CD14-positive monocyte (primary cell): ENCODE results near the gene TNNT1. TPM values are rescaled to one million over a fixed set of nuclear protein-coding genes. Genes with fewer than 3 reads are reported as not detected.

Experiments
- DNase-seq, 3 donors: peaks; one replicate each; pipeline ENCODE4 v3.0.0-alpha.2; 2011 to 2022
- H2AFZ ChIP-seq: 2 replicates; pipeline ENCODE4 v1.6.0; 2012; ENCODE audit warnings: mild to moderate bottlenecking, low read depth, low read length, inconsistent platforms; ENCODE audit not compliant: insufficient read depth, poor library complexity, severe bottlenecking
- H3K27ac ChIP-seq, 2 donors: 1 replicate in 1 of 2; 2 replicates in 1 of 2; pipeline ENCODE4 v1.5.1; 2012 to 2013; ENCODE audit warnings: low read length in 2 of 2, control low read depth in 1 of 2, inconsistent platforms in 1 of 2, low read depth in 1 of 2, mild to moderate bottlenecking in 1 of 2
- H3K27me3 ChIP-seq, 2 donors: one replicate each; pipeline versions ENCODE4 v1.6.0 to v1.6.1; 2011 to 2013; ENCODE audit warnings: low read length in 2 of 2; ENCODE audit not compliant: control insufficient read depth in 2 of 2, insufficient read depth in 2 of 2
- H3K36me3 ChIP-seq, 2 donors: replicated peaks in 1 of 2; 1 replicate in 1 of 2; 2 replicates in 1 of 2; pipeline versions ENCODE4 v1.5.1 to v1.6.1; 2012 to 2013; ENCODE audit warnings: low read length in 2 of 2, control low read depth in 1 of 2, inconsistent platforms in 1 of 2, mild to moderate bottlenecking in 1 of 2; ENCODE audit not compliant: insufficient read depth in 2 of 2, control insufficient read depth in 1 of 2
- H3K4me1 ChIP-seq, 2 donors: 1 replicate in 1 of 2; 2 replicates in 1 of 2; pipeline versions ENCODE4 v1.5.1 to v1.6.1; 2012 to 2013; ENCODE audit warnings: low read length in 2 of 2, control low read depth in 1 of 2, inconsistent platforms in 1 of 2, mild to moderate bottlenecking in 1 of 2, moderate library complexity in 1 of 2; ENCODE audit not compliant: insufficient read depth in 2 of 2, control insufficient read depth in 1 of 2
- H3K4me2 ChIP-seq: replicated peaks from 2 replicates; pipeline ENCODE3; 2012; ENCODE audit warnings: low read length, moderate library complexity, mild to moderate bottlenecking; ENCODE audit not compliant: poor library complexity, severe bottlenecking; ENCODE audit errors: extremely low read depth
- H3K4me3 ChIP-seq, 3 experiments: fragments of 200-600 bp in 1 of 3; sonication (generic) in 1 of 3; replicated peaks in 1 of 3; 1 replicate in 2 of 3; 2 replicates in 1 of 3; pipeline ENCODE4 v1.5.1; 2011 to 2013; ENCODE audit warnings: low read length in 3 of 3, mild to moderate bottlenecking in 3 of 3, control low read depth in 2 of 3, low read depth in 2 of 3, inconsistent platforms in 1 of 3, moderate library complexity in 1 of 3
- H3K79me2 ChIP-seq: 2 replicates; pipeline ENCODE4 v1.6.0; 2012; ENCODE audit warnings: mild to moderate bottlenecking, control low read depth, inconsistent platforms, low read length, moderate library complexity; ENCODE audit not compliant: insufficient read depth
- H3K9ac ChIP-seq: 2 replicates; pipeline ENCODE4 v1.6.0; 2017; ENCODE audit warnings: low read length, mild to moderate bottlenecking; ENCODE audit not compliant: insufficient read depth, poor library complexity, severe bottlenecking
- H3K9me3 ChIP-seq, 2 donors: replicated peaks in 1 of 2; 1 replicate in 1 of 2; 2 replicates in 1 of 2; pipeline versions ENCODE4 v1.5.1 to v1.6.1; 2012 to 2013; ENCODE audit warnings: low read length in 2 of 2, control low read depth in 1 of 2; ENCODE audit not compliant: control insufficient read depth in 1 of 2, insufficient read depth in 1 of 2
- H4K20me1 ChIP-seq: 2 replicates; pipeline ENCODE4 v1.6.0; 2012; ENCODE audit warnings: mild to moderate bottlenecking, low read length, control low read depth, moderate library complexity; ENCODE audit not compliant: insufficient read depth
- H3K27ac Mint-ChIP-seq, 7 donors: one replicate each; pipeline ENCODE4 v1.8.0; 2020; ENCODE audit warnings: mild to moderate bottlenecking in 7 of 7, mixed read lengths in 7 of 7, moderate library complexity in 6 of 7, inconsistent platforms in 2 of 7
- H3K27me3 Mint-ChIP-seq, 3 donors: one replicate each; pipeline ENCODE4 v1.8.0; 2021 to 2022; ENCODE audit warnings: low read depth in 3 of 3, mild to moderate bottlenecking in 3 of 3, mixed read lengths in 3 of 3, moderate library complexity in 3 of 3, inconsistent platforms in 1 of 3
- H3K36me3 Mint-ChIP-seq, 2 donors: one replicate each; pipeline ENCODE4 v1.8.0; 2020; ENCODE audit warnings: mixed read lengths in 2 of 2, inconsistent platforms in 1 of 2, mild to moderate bottlenecking in 1 of 2
- H3K4me1 Mint-ChIP-seq: one replicate; pipeline ENCODE4 v1.8.0; 2020; ENCODE audit warnings: mild to moderate bottlenecking, mixed read lengths
- H3K4me3 Mint-ChIP-seq, 2 donors: one replicate each; pipeline ENCODE4 v1.8.0; 2020; ENCODE audit warnings: mild to moderate bottlenecking in 2 of 2, mixed read lengths in 2 of 2, moderate library complexity in 1 of 2
- H3K9me3 Mint-ChIP-seq, 7 donors: one replicate each; pipeline ENCODE4 v1.8.0; 2020 to 2022; ENCODE audit warnings: mixed read lengths in 7 of 7, mild to moderate bottlenecking in 6 of 7, moderate library complexity in 6 of 7, inconsistent platforms in 2 of 7
- CTCF ChIP-seq: fragments of 200-600 bp; IDR thresholded peaks from one replicate; pipeline ENCODE4 v1.8.0; 2022; ENCODE audit warnings: antibody characterized with exemption, mild to moderate bottlenecking
- WGBS: methylation state at CpG from one replicate; pipeline ENCODE4 v1.1.5; 2013; ENCODE audit warnings: missing lambda C conversion rate; ENCODE audit not compliant: insufficient coverage; 5-methylcytosine and 5-hydroxymethylcytosine counted together
- intact Hi-C, 2 donors: fragments of 100-400 bp; cut with micrococcal nuclease; formaldehyde crosslinking; loops; one replicate each; pipeline versions ENCODE4 v1.15.0 to v1.15.1; 2023
- polyA plus RNA-seq, 3 donors: library from polyadenylated mRNA; depleted of rRNA in 1 of 3; unstranded in 2 of 3; stranded (reverse) in 1 of 3; fragments of 300-500 nt in 2 of 3; fragments of >200 nt in 1 of 3; fragmentation: Illumina TruSeq in 2 of 3; gene quantifications; 1 replicate in 2 of 3; 2 replicates in 1 of 3; pipeline ENCODE4 v1.2.3, GENCODE V29; 2012 to 2021

TNNT1 gene
- polyA plus RNA-seq, 3 donors: 9.4 to 41.9 (median 9.8) TPM

- H3K4me1 Mint-ChIP-seq: peaks cover 26% of the 10 kb centered on the region
- H3K36me3 Mint-ChIP-seq: peaks cover 30 to 46% of the 10 kb centered on the region in 2 donors
- H4K20me1 ChIP-seq: peaks cover 75% of the 10 kb centered on the region
- H3K9me3 Mint-ChIP-seq: peaks cover 0 to 15% (median 7%) of the 10 kb centered on the region in 7 donors
- no peak overlapping the region for H3K4me2 ChIP-seq
- no peaks in the 10 kb centered on the region for H3K79me2 ChIP-seq
- peaks cover 40 to 48% (median 45%) of the 10 kb centered on the region in 3 donors for H3K27me3 Mint-ChIP-seq
- DNase-seq: no peak
- no peak overlapping the region for H3K4me3 ChIP-seq
- no peak overlapping the region for H3K9ac ChIP-seq
- peaks cover 26 to 44% of the 10 kb centered on the region in 2 donors for H3K36me3 ChIP-seq
- H3K27ac Mint-ChIP-seq: peak overlapping the region in 2 of 7 donors; percentile 3 to 66
- peaks cover 14 to 41% of the 10 kb centered on the region in 2 donors for H3K27me3 ChIP-seq
- no peak overlapping the region for H3K27ac ChIP-seq
- H3K4me1 ChIP-seq: peaks cover 18 to 21% of the 10 kb centered on the region in 2 donors
- intact Hi-C loops: loop anchor here in 1 of 2 donors (10.0 kb wide), 1 partner anchor 75 kb away; the partner anchor contains the start of gene DNAAF3
- H3K9me3 ChIP-seq: peaks cover 0 to 11% of the 10 kb centered on the region in 2 donors
- no peak overlapping the region for H2AFZ ChIP-seq
- no peak overlapping the region for H3K4me3 Mint-ChIP-seq
- TF ChIP-seq CTCF: no peak
- WGBS: 100% methylated on average over 2 of the region's 3 CpGs
Measured at GRCh38 chr19:55089342-55089944, 59.6 kb downstream of the TNNT1 start.

- H3K9me3 ChIP-seq: peaks cover 0 to 11% of the 10 kb centered on the region in 2 donors
- peaks cover 18 to 21% of the 10 kb centered on the region in 2 donors for H3K4me1 ChIP-seq
- peak; percentile 96 for TF ChIP-seq CTCF
- peaks cover 72% of the 10 kb centered on the region for H4K20me1 ChIP-seq
- H3K9ac ChIP-seq: no peak overlapping the region
- no peak overlapping the region for H3K4me3 ChIP-seq
- DNase-seq: peak; percentile 40 to 57 (median 54)
- peaks cover 34 to 42% of the 10 kb centered on the region in 2 donors for H3K36me3 Mint-ChIP-seq
- H3K4me2 ChIP-seq: no peak overlapping the region
- peaks cover 26% of the 10 kb centered on the region for H3K4me1 Mint-ChIP-seq
- peak overlapping the region in 4 of 7 donors; percentile 40 to 79 (median 52) for H3K27ac Mint-ChIP-seq
- WGBS: 74% methylated on average over 7 of the region's 18 CpGs
- no peaks in the 10 kb centered on the region for H3K79me2 ChIP-seq
- H2AFZ ChIP-seq: no peak overlapping the region
- H3K9me3 Mint-ChIP-seq: peaks cover 0 to 17% (median 8%) of the 10 kb centered on the region in 7 donors
- peaks cover 21 to 48% of the 10 kb centered on the region in 2 donors for H3K27me3 ChIP-seq
- peaks cover 47 to 55% (median 52%) of the 10 kb centered on the region in 3 donors for H3K27me3 Mint-ChIP-seq
- peak overlapping the region; percentile 44 to 91 for H3K4me3 Mint-ChIP-seq
- intact Hi-C loops: loop anchor here in 1 of 2 donors (10.0 kb wide), 1 partner anchor 76 kb away; the partner anchor contains the start of gene DNAAF3
- H3K36me3 ChIP-seq: peaks cover 22 to 40% of the 10 kb centered on the region in 2 donors
- no peak overlapping the region for H3K27ac ChIP-seq
Measured at GRCh38 chr19:55088543-55089341, 60.3 kb downstream of the TNNT1 start.
